ENCODE measurements around the gene TBCEL.

The TBCEL gene

DNA sequence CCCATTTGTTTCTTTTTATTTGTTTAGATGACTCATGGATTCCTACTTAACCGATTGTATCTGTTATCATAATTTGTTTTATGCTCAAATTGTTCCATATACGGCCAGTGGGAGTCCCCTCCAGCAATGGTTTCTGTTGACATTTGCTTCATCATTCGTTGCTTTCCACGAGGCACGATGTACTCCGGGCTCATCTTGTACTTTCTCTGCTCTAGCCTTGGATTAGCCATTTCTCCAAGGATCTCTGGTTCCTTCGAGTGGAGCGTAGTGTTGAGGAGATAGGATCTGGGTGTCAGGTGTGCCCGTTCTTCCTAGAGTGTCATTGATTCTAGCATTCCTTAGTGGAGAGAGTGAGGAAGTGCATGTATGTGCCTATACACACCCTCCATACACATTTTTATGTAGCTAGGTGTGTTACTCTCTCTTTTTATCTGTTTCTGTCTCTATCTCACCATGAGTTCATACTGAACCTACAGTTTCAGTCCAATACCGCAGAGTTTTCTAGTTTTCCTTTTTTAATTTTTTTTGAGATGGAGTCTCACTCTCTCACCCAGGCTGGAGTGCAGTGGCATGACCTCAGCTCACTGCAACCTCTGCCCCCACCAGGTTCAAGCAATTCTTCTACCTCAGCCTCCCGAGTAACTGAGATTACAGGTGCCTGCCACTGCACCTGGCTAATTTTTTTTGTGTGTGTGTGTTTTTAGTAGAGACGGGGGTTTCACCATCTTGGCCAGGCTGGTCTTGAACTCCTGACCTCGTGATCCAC is 108.5 kb downstream of the TBCEL start:
- Histone ChIP-seq H3K36me3 (ENCODE audit: control insufficient read depth in 2 of 2, insufficient read depth in 2 of 2, low read length in 2 of 2) (no peaks in the 10 kb centered on the region), H3K27me3 (ENCODE audit: control insufficient read depth in 2 of 2, insufficient read depth in 2 of 2, low read length in 2 of 2) (no peaks in the 10 kb centered on the region), H3K4me1 (ENCODE audit: control insufficient read depth in 2 of 2, insufficient read depth in 2 of 2, low read length in 2 of 2) (no peaks in the 10 kb centered on the region), H3K27ac (ENCODE audit: low read depth in 2 of 2, low read length in 2 of 2) (no peak overlapping the region), H3K9ac (ENCODE audit: low read depth in 1 of 2, low read length in 2 of 2) (no peak overlapping the region), H3K4me3 (ENCODE audit: low read length in 2 of 2) (no peak overlapping the region), H3K9me3 (ENCODE audit: control insufficient read depth in 2 of 2, low read length in 2 of 2) (no peaks in the 10 kb centered on the region)

DNA sequence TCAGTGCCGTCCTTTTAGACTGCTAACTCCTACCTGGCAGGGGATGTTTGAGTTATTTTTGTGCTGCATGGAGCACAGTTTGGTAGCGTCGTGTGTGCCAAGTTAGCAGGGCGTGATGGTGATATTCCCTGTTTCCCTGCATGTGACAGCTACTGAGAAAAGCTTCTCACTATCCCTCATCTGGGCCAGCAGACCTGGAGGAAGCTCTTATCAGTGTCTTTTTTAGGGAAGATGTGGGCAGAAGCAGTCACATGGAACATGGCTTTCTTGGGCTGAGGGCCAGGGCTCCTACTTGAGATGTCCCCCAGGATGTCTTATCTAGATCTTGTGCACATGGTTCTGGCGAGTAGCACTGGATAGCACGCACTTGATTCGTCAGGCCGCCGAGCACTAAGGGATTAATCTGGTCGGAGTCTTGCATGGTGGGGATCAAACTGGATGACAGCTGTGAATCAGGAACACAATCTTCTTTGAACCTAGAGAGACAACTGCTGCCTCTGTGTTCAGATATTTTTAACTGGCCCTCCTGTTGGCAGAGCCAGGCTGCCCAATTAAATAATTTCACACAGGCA is 110.9 kb downstream of the TBCEL start:
- Histone ChIP-seq H3K36me3 (ENCODE audit: control insufficient read depth in 2 of 2, insufficient read depth in 2 of 2, low read length in 2 of 2) (no peaks in the 10 kb centered on the region), H3K27ac (ENCODE audit: low read depth in 2 of 2, low read length in 2 of 2) (no peak overlapping the region), H3K9ac (ENCODE audit: low read depth in 1 of 2, low read length in 2 of 2) (no peak overlapping the region), H3K4me3 (ENCODE audit: low read length in 2 of 2) (no peak overlapping the region), H3K9me3 (ENCODE audit: control insufficient read depth in 2 of 2, low read length in 2 of 2) (no peaks in the 10 kb centered on the region), H3K4me1 (ENCODE audit: control insufficient read depth in 2 of 2, insufficient read depth in 2 of 2, low read length in 2 of 2) (no peaks in the 10 kb centered on the region), H3K27me3 (ENCODE audit: control insufficient read depth in 2 of 2, insufficient read depth in 2 of 2, low read length in 2 of 2) (no peaks in the 10 kb centered on the region)

DNA sequence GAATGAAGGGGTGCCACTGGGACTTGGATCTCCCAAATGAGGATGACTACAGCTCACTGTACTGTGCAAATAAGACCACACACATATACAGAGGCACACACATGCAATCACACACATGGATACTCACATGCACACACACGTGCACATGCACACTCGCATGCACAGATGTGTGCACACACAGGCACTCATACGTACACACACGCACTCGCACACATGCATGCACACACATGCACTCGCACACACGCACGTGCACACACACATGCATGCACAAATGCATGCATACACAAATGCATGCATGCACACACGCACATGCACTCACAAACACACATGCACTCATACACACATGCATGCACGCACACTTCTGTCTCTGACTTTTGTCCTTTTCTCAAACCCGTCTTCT is 113.1 kb downstream of the TBCEL start:
- H3K4me1 ChIP-seq (ENCODE audit: control insufficient read depth in 2 of 2, insufficient read depth in 2 of 2, low read length in 2 of 2), result no peaks in the 10 kb centered on the region
- no peaks in the 10 kb centered on the region for H3K27me3 ChIP-seq (ENCODE audit: control insufficient read depth in 2 of 2, insufficient read depth in 2 of 2, low read length in 2 of 2)
- no peaks in the 10 kb centered on the region for H3K36me3 ChIP-seq (ENCODE audit: control insufficient read depth in 2 of 2, insufficient read depth in 2 of 2, low read length in 2 of 2)
- H3K27ac ChIP-seq (ENCODE audit: low read depth in 2 of 2, low read length in 2 of 2), result no peak overlapping the region
- H3K9ac ChIP-seq (ENCODE audit: low read depth in 1 of 2, low read length in 2 of 2), result no peak overlapping the region
- no peaks in the 10 kb centered on the region for H3K9me3 ChIP-seq (ENCODE audit: control insufficient read depth in 2 of 2, low read length in 2 of 2)
- no peak overlapping the region for H3K4me3 ChIP-seq (ENCODE audit: low read length in 2 of 2)

DNA sequence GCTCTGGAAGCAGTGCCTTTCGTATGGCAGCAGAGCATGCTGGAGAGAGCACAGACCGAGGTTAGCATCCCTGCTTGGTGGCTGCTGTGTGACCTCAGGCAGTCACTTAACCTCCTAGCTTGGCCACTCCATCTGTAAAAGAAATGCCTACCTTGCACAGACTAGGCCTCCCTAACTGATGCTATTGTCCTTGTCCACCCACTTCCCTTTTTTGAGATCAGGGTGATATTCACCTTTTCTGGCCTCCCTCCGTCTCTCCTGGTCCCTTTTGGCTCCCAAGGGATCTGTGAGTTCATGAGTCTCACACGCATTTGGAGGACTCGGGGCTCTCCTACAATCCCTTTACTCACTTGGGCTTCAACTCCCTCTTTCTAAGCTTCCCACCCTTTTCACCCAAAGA is 114.4 kb downstream of the TBCEL start:
- Histone ChIP-seq H3K4me1 (ENCODE audit: control insufficient read depth in 2 of 2, insufficient read depth in 2 of 2, low read length in 2 of 2) (no peaks in the 10 kb centered on the region), H3K9ac (ENCODE audit: low read depth in 1 of 2, low read length in 2 of 2) (no peak overlapping the region), H3K4me3 (ENCODE audit: low read length in 2 of 2) (no peak overlapping the region), H3K36me3 (ENCODE audit: control insufficient read depth in 2 of 2, insufficient read depth in 2 of 2, low read length in 2 of 2) (no peaks in the 10 kb centered on the region), H3K27ac (ENCODE audit: low read depth in 2 of 2, low read length in 2 of 2) (no peak overlapping the region), H3K9me3 (ENCODE audit: control insufficient read depth in 2 of 2, low read length in 2 of 2) (no peaks in the 10 kb centered on the region), H3K27me3 (ENCODE audit: control insufficient read depth in 2 of 2, insufficient read depth in 2 of 2, low read length in 2 of 2) (no peaks in the 10 kb centered on the region)

DNA sequence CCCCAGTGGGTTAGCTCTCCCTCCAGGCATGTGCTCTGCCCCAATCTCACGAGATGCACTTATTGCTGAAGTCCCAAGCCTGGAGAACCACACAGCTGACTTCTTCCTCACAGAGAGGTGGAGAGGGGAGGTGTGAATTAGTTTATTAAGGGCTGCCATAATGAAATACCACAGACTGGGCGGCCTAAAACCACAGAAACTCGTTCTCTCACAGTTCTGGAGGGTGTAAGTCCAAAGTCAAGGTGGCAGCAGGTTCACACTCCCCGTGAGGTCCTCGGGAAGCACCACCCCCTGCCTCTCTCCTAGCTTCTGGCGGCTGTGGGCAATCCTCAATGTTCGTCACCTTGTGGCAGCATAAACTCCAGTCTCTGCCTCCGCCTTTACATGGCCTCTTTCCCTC is 116.5 kb downstream of the TBCEL start:
- H3K27me3 ChIP-seq (ENCODE audit: control insufficient read depth in 2 of 2, insufficient read depth in 2 of 2, low read length in 2 of 2), result peaks cover 0 to 2% of the 10 kb centered on the region in 2 donors
- no peak overlapping the region for H3K27ac ChIP-seq (ENCODE audit: low read depth in 2 of 2, low read length in 2 of 2)
- no peaks in the 10 kb centered on the region for H3K36me3 ChIP-seq (ENCODE audit: control insufficient read depth in 2 of 2, insufficient read depth in 2 of 2, low read length in 2 of 2)
- H3K9ac ChIP-seq (ENCODE audit: low read depth in 1 of 2, low read length in 2 of 2), result no peak overlapping the region
- H3K9me3 ChIP-seq (ENCODE audit: control insufficient read depth in 2 of 2, low read length in 2 of 2), result no peaks in the 10 kb centered on the region
- no peak overlapping the region for H3K4me3 ChIP-seq (ENCODE audit: low read length in 2 of 2)
- no peaks in the 10 kb centered on the region for H3K4me1 ChIP-seq (ENCODE audit: control insufficient read depth in 2 of 2, insufficient read depth in 2 of 2, low read length in 2 of 2)

Data from mucosa of rectum (tissue), 2 donors.